Pancreas (tissue), 10 donors: ENCODE measurements around the gene HSPA1B. TPM values are rescaled to one million over a fixed set of nuclear protein-coding genes. Genes with fewer than 3 reads are reported as not detected.

Experiments
- ATAC-seq, 4 donors: fragments of 200-7000 bp; cut with Tn5 transposase; one replicate each; pipeline versions ENCODE4 v1.8.0 to v1.9.1; 2020; ENCODE audit warnings: mild to moderate bottlenecking in 4 of 4, moderate library complexity in 4 of 4
- DNase-seq, 6 donors: peaks; one replicate each; pipeline ENCODE4 v3.0.0-alpha.2; 2020
- FAIRE-seq: peaks from 2 replicates; lab custom pipeline; 2012; peaks lifted over from hg19 to GRCh38; lab: Jason Lieb, UNC
- H3K27ac ChIP-seq, 4 donors: fragments of 200-600 bp; sonication (generic); 1 replicate in 3 of 4; 2 replicates in 1 of 4; pipeline versions ENCODE4 v1.5.0 to v1.8.0; 2020
- H3K27me3 ChIP-seq, 4 donors: fragments of 200-600 bp; one replicate each; pipeline ENCODE4 v1.8.0; 2021
- H3K36me3 ChIP-seq, 3 donors: fragments of 200-600 bp; sonication (generic) in 1 of 3; one replicate each; pipeline versions ENCODE4 v1.5.0 to v1.8.0; 2020 to 2021
- H3K4me1 ChIP-seq, 3 donors: fragments of 200-600 bp; one replicate each; pipeline ENCODE4 v1.8.0; 2021
- H3K4me3 ChIP-seq, 4 donors: fragments of 200-600 bp; sonication (generic) in 2 of 4; one replicate each; pipeline versions ENCODE4 v1.5.0 to v1.8.0; 2020 to 2021
- H3K9me3 ChIP-seq, 4 donors: fragments of 200-600 bp; one replicate each; pipeline ENCODE4 v1.8.0; 2021
- CTCF ChIP-seq, 4 donors: fragments of 200-600 bp; sonication (generic) in 3 of 4; IDR thresholded peaks; one replicate each; pipeline versions ENCODE4 v1.5.0 to v1.8.0; 2021; ENCODE audit warnings: antibody characterized with exemption in 4 of 4
- WGBS, 2 donors: extraction: QIAGEN DNeasy Blood & Tissue Kit; methylation state at CpG; one replicate each; pipeline ENCODE4 v1.1.7; 2013; 5-methylcytosine and 5-hydroxymethylcytosine counted together
- intact Hi-C, 3 donors: fragments of 100-400 bp; cut with DNase I; formaldehyde crosslinking; loops; one replicate each; pipeline versions ENCODE4 v1.11.1 to v1.14.2; 2022
- polyA plus RNA-seq, 2 donors: library from polyadenylated mRNA; stranded (reverse); fragments of 200-250 nt; gene quantifications; one replicate each; pipeline ENCODE4 v1.2.3, GENCODE V29; 2013
- total RNA-seq, 6 donors: library from RNA; stranded (reverse); fragmentation: NEBNext Ultra II Directional in 4 of 6; extraction: Animal tissue kit (Norgen Biotek cat#: 25700) in 4 of 6; gene quantifications; one replicate each; pipeline versions ENCODE4 v1.2.1 to v1.2.4, GENCODE V29; 2021 to 2023
- donor health status: healthy with polysubstance abuse.
- donor health status: DM: no; HTN: no; CAD: no; lungs with moderate emphysema.
- donor health status: DM: no; HTN: no; CAD: no.
- donor health status: control.
- donor health status: control.
- donor health status: Bipolar disorder and iron deficiency.
- donor health status: DM: yes; HTN: yes; CAD: no.
- donor health status: DM: no; HTN: no; CAD: no.
- donor health status: DM: no; HTN: no; CAD: no.
- donor health status: DM: yes; HTN: yes; CAD: no.

HSPA1B gene
- total and polyA plus RNA-seq, 8 donors, result 18.4 to 248 (median 43.2) TPM

GRCh38 chr6:31874836-31875572 lies 47.5 kb downstream of the HSPA1B start:
- DNase-seq, result peak in 1 of 6 donors; percentile 3
- FAIRE-seq, result no peak
- Histone ChIP-seq H3K9me3 (no peaks in the 10 kb centered on the region), H3K36me3 (no peaks in the 10 kb centered on the region), H3K4me1 (peaks cover 0 to 19% (median 6%) of the 10 kb centered on the region in 3 donors), H3K4me3 (no peak overlapping the region), H3K27me3 (no peaks in the 10 kb centered on the region), H3K27ac (no peak overlapping the region)
- ATAC-seq, result no peak
- intact Hi-C loops, result no loop called here
- WGBS, 2 donors, result 74 to 79% methylated on average over 5 of the region's 5 CpGs
- TF ChIP-seq CTCF (IDR thresholded peaks at IDR 0.05), result no peak

GRCh38 chr6:31875877-31876276 lies 48.3 kb downstream of the HSPA1B start:
- ATAC-seq (no peak), DNase-seq (no peak), FAIRE-seq (no peak)
- Histone ChIP-seq H3K9me3 (no peaks in the 10 kb centered on the region), H3K27me3 (no peaks in the 10 kb centered on the region), H3K4me1 (peaks cover 0 to 19% (median 6%) of the 10 kb centered on the region in 3 donors), H3K36me3 (peaks cover 0 to 5% (median 0%) of the 10 kb centered on the region in 3 donors), H3K27ac (no peak overlapping the region), H3K4me3 (no peak overlapping the region)
- 64 to 77% methylated on average over 5 of the region's 5 CpGs for WGBS, 2 donors
- no peak for TF ChIP-seq CTCF (IDR thresholded peaks at IDR 0.05)
- intact Hi-C loops, result no loop called here

- Histone ChIP-seq H3K27ac (no peak overlapping the region), H3K27me3 (no peaks in the 10 kb centered on the region), H3K36me3 (peaks cover 0 to 7% (median 2%) of the 10 kb centered on the region in 3 donors), H3K9me3 (no peaks in the 10 kb centered on the region), H3K4me1 (peaks cover 0 to 19% (median 6%) of the 10 kb centered on the region in 3 donors), H3K4me3 (no peak overlapping the region)
- DNase-seq, result peak in 1 of 6 donors; percentile 0
- no peak for ATAC-seq
- WGBS, 2 donors, result 87 to 95% methylated on average over 7 of the region's 7 CpGs
- intact Hi-C loops, result no loop called here
- FAIRE-seq, result no peak
- TF ChIP-seq CTCF (IDR thresholded peaks at IDR 0.05), result no peak
Measured at GRCh38 chr6:31876357-31876756, 48.8 kb downstream of the HSPA1B start.

- H3K36me3 ChIP-seq, result peaks cover 0 to 7% (median 5%) of the 10 kb centered on the region in 3 donors
- WGBS, 2 donors, result 26 to 43% methylated on average over 3 of the region's 3 CpGs
- H3K27me3 ChIP-seq, result no peaks in the 10 kb centered on the region
- ATAC-seq, result peak; percentile 24 to 76 (median 67)
- no peak for TF ChIP-seq CTCF (IDR thresholded peaks at IDR 0.05)
- intact Hi-C loops, result no loop called here
- no peak for FAIRE-seq
- peak overlapping the region; percentile 11 to 78 (median 45) for H3K27ac ChIP-seq
- peaks cover 0 to 19% (median 6%) of the 10 kb centered on the region in 3 donors for H3K4me1 ChIP-seq
- H3K9me3 ChIP-seq, result no peaks in the 10 kb centered on the region
- H3K4me3 ChIP-seq, result no peak overlapping the region
- peak in 4 of 6 donors; percentile 34 to 61 (median 44) for DNase-seq
Measured at GRCh38 chr6:31877125-31877650, 49.6 kb downstream of the HSPA1B start.
